Heart left ventricle (tissue), 16 donors: Measurements from ENCODE around the gene ZC3HAV1. TPM values are rescaled to one million over a fixed set of nuclear protein-coding genes. Genes with fewer than 3 reads are reported as not detected.

Experiments
- ATAC-seq, 4 donors: fragments of 200-7000 bp; cut with Tn5 transposase; one replicate each; pipeline ENCODE4 v1.9.1; 2020 to 2022; ENCODE audit warnings: moderate library complexity in 4 of 4, mild to moderate bottlenecking in 3 of 4, moderate number of reproducible peaks in 1 of 4
- DNase-seq, 5 donors: peaks; one replicate each; pipeline ENCODE4 v3.0.0-alpha.2; 2020
- H3K27ac ChIP-seq, 12 donors: fragments of 200-600 bp; sonication (generic) in 4 of 12; one replicate each; pipeline versions ENCODE4 v1.5.0 to v1.8.0; 2016 to 2022; ENCODE audit warnings: mild to moderate bottlenecking in 2 of 12
- H3K27me3 ChIP-seq, 9 donors: fragments of 200-600 bp; sonication (generic) in 2 of 9; one replicate each; pipeline versions ENCODE4 v1.5.1 to v1.8.0; 2016 to 2022; ENCODE audit warnings: mild to moderate bottlenecking in 3 of 9
- H3K36me3 ChIP-seq, 9 donors: fragments of 200-600 bp; sonication (generic) in 2 of 9; one replicate each; pipeline versions ENCODE4 v1.5.0 to v1.8.0; 2018 to 2022; ENCODE audit warnings: mild to moderate bottlenecking in 2 of 9
- H3K4me1 ChIP-seq, 12 donors: fragments of 200-600 bp; sonication (generic) in 4 of 12; one replicate each; pipeline versions ENCODE4 v1.5.0 to v1.8.0; 2016 to 2022; ENCODE audit warnings: mild to moderate bottlenecking in 3 of 12
- H3K4me3 ChIP-seq, 12 donors: fragments of 200-600 bp; sonication (generic) in 4 of 12; one replicate each; pipeline versions ENCODE4 v1.5.0 to v1.8.0; 2017 to 2022; ENCODE audit warnings: mild to moderate bottlenecking in 9 of 12, moderate library complexity in 4 of 12
- H3K9me3 ChIP-seq, 12 donors: fragments of 200-600 bp; sonication (generic) in 4 of 12; one replicate each; pipeline versions ENCODE4 v1.5.0 to v1.8.0; 2016 to 2022; ENCODE audit warnings: mild to moderate bottlenecking in 1 of 12
- CTCF ChIP-seq, 12 donors: fragments of 200-600 bp; sonication (generic) in 4 of 12; IDR thresholded peaks; one replicate each; pipeline versions ENCODE4 v1.5.0 to v1.8.0; 2018 to 2022; ENCODE audit warnings: antibody characterized with exemption in 12 of 12, mild to moderate bottlenecking in 5 of 12
- POLR2A ChIP-seq, 2 donors: fragments of 450-650 bp; IDR thresholded peaks; one replicate each; pipeline ENCODE4 v1.6.1; 2017; ENCODE audit warnings: antibody characterized with exemption in 2 of 2, mild to moderate bottlenecking in 2 of 2, moderate library complexity in 2 of 2
- WGBS, 4 donors: extraction: QIAGEN DNeasy Blood & Tissue Kit in 2 of 4; methylation state at CpG; one replicate each; pipeline versions ENCODE4 v1.1.5 to v1.1.7; 2013 to 2018; 5-methylcytosine and 5-hydroxymethylcytosine counted together
- intact Hi-C, 10 donors: fragments of 100-400 bp; cut with DNase I; formaldehyde crosslinking; loops; one replicate each; pipeline versions ENCODE4 v1.11.1 to v1.14.2; 2022
- long read RNA-seq, 3 donors: library from polyadenylated mRNA; unstranded; transcript quantifications; one replicate each; pipeline ENCODE4 v2.0.0, GENCODE V29; 2020 to 2021
- polyA plus RNA-seq, 2 donors: library from polyadenylated mRNA; stranded (reverse); fragments of 200-250 nt; gene quantifications; one replicate each; pipeline ENCODE4 v1.2.3, GENCODE V29; 2013
- total RNA-seq, 9 donors: library from RNA; depleted of rRNA in 2 of 9; stranded (reverse); fragments of >200 nt in 2 of 9; fragmentation: NEBNext Ultra II Directional in 3 of 9; extraction: Animal tissue kit (Norgen Biotek cat#: 25700) in 3 of 9; gene quantifications; one replicate each; pipeline versions ENCODE4 v1.1.0 to v1.2.4, GENCODE V29; 2016 to 2023
- donor health status: ischemic (EF 13 %, LVEDD 7.1; RV severe dilation, severe dysfunction).
- donor health status: healthy with polysubstance abuse.
- donor health status: DM: no; HTN: yes; CAD: no.
- donor health status: DM: no; HTN: no; CAD: no.
- donor health status: ischemic (EF 25% LVEDD 6.9; RV normal size, moderate dysfunction).
- donor health status: ischemic (EF 25% LVEDD 5.7; RV mildly dilated, moderate dysfunction).
- donor health status: healthy.
- donor health status: DM: yes; HTN: yes; CAD: no.
- donor health status: ischemic (EF 35%, LVEDD 5.7; RV mildly dilated, moderate dysfunction).
- donor health status: nonischemic (EF 11% LVEDD 7.7; RV severe dilation, severe dysfunction).
- donor health status: DM: yes; HTN: yes; CAD: no.
- donor health status: PGD.
- donor health status: ischemic (EF 29% LVEDD 5.4; RV normal size, mild dysfunction).
- donor health status: nonischemic (EF 23%, LVEDD 6.1; RV moderate dilation, normal function).

ZC3HAV1 gene
- total RNA-seq (10 to 100 TPM in 4 of 9 donors, 1 to 10 TPM in 5; 5.2 to 31.9 (median 8.4) TPM), polyA plus RNA-seq (1 to 10 TPM; 2.8 to 3.9 TPM)
- long read RNA-seq, donor 1, partial matches to known transcripts, result 1 of 3 reads
- long read RNA-seq, donor 1, other reads (novel, unspliced or antisense), result 1 of 3 reads
- long read RNA-seq, donor 2, partial matches to known transcripts, result 2 of 7 reads
- long read RNA-seq, donor 2, other reads (novel, unspliced or antisense), result 1 of 7 reads
- long read RNA-seq, donor 3, partial matches to known transcripts, result 2 of 4 reads
- long read RNA-seq, donor 3, other reads (novel, unspliced or antisense), result 2 of 4 reads

DNA sequence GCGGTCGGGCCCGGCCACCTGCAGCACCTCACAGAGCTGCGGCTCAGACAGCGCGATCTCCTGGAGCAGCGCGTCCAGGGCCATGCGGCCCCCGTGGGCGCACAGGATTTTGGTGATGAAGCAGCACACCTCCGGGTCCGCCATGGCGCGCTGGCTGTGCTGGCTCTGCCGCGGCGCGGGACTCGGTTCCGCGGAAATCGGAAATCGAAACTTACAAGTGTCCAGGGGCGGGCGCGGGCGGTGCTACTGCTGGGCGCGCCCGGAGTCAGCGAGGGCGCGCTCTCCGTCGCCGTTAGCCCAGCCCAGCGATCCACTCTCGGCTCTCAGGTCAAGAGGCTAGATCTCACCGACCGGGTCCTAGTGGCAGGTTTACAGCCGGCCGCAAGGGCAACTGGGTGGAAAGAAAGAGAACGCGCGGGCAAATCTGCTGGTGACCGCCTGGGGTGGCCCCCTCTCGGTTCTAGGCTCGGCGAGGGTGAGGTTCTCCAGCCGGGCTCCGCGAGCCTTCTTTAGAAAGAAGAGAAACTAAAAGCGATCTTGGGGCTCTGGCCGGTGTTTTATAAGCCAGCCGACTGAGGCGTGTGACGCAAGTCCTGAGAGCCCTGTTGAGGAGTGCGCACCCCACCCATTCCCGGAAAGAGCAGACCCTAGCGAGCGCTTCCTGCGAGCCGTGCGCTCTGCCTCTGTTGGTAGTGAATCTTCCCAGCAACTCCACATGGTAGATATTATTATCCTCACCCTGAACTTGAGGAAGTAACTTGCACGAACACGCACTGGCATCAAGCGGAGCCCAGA is at the start of gene ZC3HAV1:
Gene ZC3HAV1 (minus strand): TSS at position 533 of the 795 bp plus-strand sequence. CDS start 389 bp downstream, at position 144.
- Histone ChIP-seq H3K36me3 (peaks cover 0 to 4% (median 0%) of the 10 kb centered on the region in 9 donors), H3K27me3 (no peaks in the 10 kb centered on the region), H3K4me3 (peak within 1 kb of the TSS; percentile 64 to 99 (median 84)), H3K4me1 (peaks cover 0 to 46% (median 6%) of the 10 kb centered on the region in 12 donors), H3K9me3 (peaks cover 0 to 3% (median 0%) of the 10 kb centered on the region in 12 donors), H3K27ac (peak within 1 kb of the TSS; percentile 92 to 100 (median 96))
- ATAC-seq (peak; percentile 92 to 96 (median 94)), DNase-seq (peak; percentile 88 to 92 (median 90))
- TF ChIP-seq POLR2A (IDR thresholded peaks at IDR 0.05) (peak in 1 of 2 donors; percentile 53), CTCF (IDR thresholded peaks at IDR 0.05) (peak in 1 of 12 donors; percentile 18)
- intact Hi-C loops, result no loop called here
- WGBS, 4 donors, result 1% methylated on average over 43 to 68 of the region's 68 CpGs

DNA sequence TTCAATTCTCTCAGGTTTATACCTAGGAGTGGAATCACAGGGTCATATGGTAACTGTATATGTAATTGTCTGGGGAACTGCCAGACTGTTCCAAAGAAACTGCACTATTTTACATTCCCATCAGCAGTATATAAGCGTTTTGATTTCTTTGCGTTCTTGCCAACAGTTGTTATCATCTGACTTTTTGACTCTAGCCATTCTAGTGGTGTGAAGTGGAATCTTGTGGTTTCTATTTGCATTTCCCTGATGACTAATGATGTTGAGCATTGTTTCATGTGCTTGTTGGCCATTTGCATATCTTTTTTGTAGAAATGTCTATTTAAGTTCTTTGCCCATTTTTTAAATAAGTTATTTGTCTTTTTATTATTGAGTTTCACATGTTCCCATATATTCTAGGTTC is 44.3 kb upstream of the ZC3HAV1 start:
- peaks cover 0 to 15% (median 0%) of the 10 kb centered on the region in 9 donors for H3K36me3 ChIP-seq
- H3K4me3 ChIP-seq, result no peak overlapping the region

GRCh38 chr7:139152149-139152548 is 42.6 kb upstream of the ZC3HAV1 start:
- peaks cover 0 to 21% (median 3%) of the 10 kb centered on the region in 9 donors for H3K36me3 ChIP-seq
- no peaks in the 10 kb centered on the region for H3K9me3 ChIP-seq
- H3K4me3 ChIP-seq, result no peak overlapping the region
- intact Hi-C loops, result no loop called here
- DNase-seq (no peak), ATAC-seq (no peak)
- 89 to 100% (median 95%) methylated on average over 1 of the region's 1 CpG for WGBS, 4 donors
- no peak overlapping the region for H3K27ac ChIP-seq
- peaks cover 0 to 5% (median 0%) of the 10 kb centered on the region in 12 donors for H3K4me1 ChIP-seq
- no peak for TF ChIP-seq CTCF (IDR thresholded peaks at IDR 0.05)
- no peak for TF ChIP-seq POLR2A (IDR thresholded peaks at IDR 0.05)
- no peaks in the 10 kb centered on the region for H3K27me3 ChIP-seq

More for the DNA sequence above, 44.3 kb upstream of the ZC3HAV1 start:
- intact Hi-C loops, result no loop called here
- H3K4me1 ChIP-seq, result peaks cover 0 to 5% (median 0%) of the 10 kb centered on the region in 12 donors
- no peak overlapping the region for H3K27ac ChIP-seq
- DNase-seq (no peak), ATAC-seq (no peak)
- H3K9me3 ChIP-seq, result peaks cover 0 to 10% (median under 1%) of the 10 kb centered on the region in 12 donors
- no peaks in the 10 kb centered on the region for H3K27me3 ChIP-seq
- 18 to 24% (median 22%) methylated on average over 2 of the region's 2 CpGs for WGBS, 4 donors
- no peak for TF ChIP-seq CTCF (IDR thresholded peaks at IDR 0.05)
- no peak for TF ChIP-seq POLR2A (IDR thresholded peaks at IDR 0.05)

DNA sequence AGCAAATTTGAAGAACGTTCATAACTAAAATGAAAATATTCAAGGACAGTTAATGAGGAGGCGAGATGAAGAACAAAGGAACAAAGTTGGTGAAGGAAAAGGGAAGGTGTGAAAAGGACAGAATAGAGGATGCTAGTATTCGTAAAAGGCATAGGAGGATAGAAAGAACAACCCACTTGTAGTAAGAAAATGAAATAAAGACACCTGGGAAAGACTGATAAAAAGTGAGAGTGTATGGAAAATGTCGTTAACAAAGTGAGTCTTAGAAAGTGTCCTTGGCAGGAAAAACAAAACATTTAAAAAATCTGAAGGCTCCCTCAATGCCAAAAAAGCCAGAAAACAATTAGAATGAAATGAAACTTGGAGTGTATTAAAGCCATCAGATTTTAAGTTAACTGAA is 29.6 kb upstream of the ZC3HAV1 start:
- DNase-seq, result no peak
- Histone ChIP-seq H3K4me3 (no peak overlapping the region), H3K4me1 (peaks cover 0 to 6% (median 4%) of the 10 kb centered on the region in 12 donors), H3K36me3 (peaks cover 0 to 41% (median 2%) of the 10 kb centered on the region in 9 donors), H3K27ac (no peak overlapping the region), H3K27me3 (no peaks in the 10 kb centered on the region), H3K9me3 (no peaks in the 10 kb centered on the region)
- no peak for ATAC-seq
- intact Hi-C loops, result loop anchor here in 2 of 10 donors (10.0 kb wide), 1 partner anchor 96 kb away; the partner anchor contains the start of gene UBN2 (in 2 of the 2)
- WGBS, 4 donors, result 80 to 90% (median 86%) methylated on average over 4 of the region's 4 CpGs
- no peak for TF ChIP-seq POLR2A (IDR thresholded peaks at IDR 0.05)
- TF ChIP-seq CTCF (IDR thresholded peaks at IDR 0.05), result no peak
